Bronchial epithelial cell (primary cell): ENCODE measurements around the gene ZCCHC24. TPM values are rescaled to one million over a fixed set of nuclear protein-coding genes. Genes with fewer than 3 reads are reported as not detected.

ENCODE experiments used
- DNase-seq: peaks from one replicate; pipeline ENCODE4 v3.0.0-alpha.2; 2010; ENCODE audit warnings: low read depth
- FAIRE-seq: peaks from 2 replicates; lab custom pipeline; 2011; peaks lifted over from hg19 to GRCh38; lab: Jason Lieb, UNC
- H3K27me3 ChIP-seq: 2 replicates; pipeline ENCODE4 v1.5.1; 2011; ENCODE audit warnings: low read length; ENCODE audit not compliant: control insufficient read depth, insufficient read depth
- H3K36me3 ChIP-seq: 2 replicates; pipeline ENCODE4 v1.5.1; 2011; ENCODE audit warnings: low read length; ENCODE audit not compliant: control insufficient read depth, insufficient read depth
- H3K4me3 ChIP-seq: 2 replicates; pipeline ENCODE4 v1.5.1; 2011; ENCODE audit warnings: mild to moderate bottlenecking, low read depth, low read length, control low read depth
- CTCF ChIP-seq: IDR thresholded peaks from 2 replicates; pipeline ENCODE4 v1.5.1; 2011; ENCODE audit warnings: mild to moderate bottlenecking, moderate library complexity, low read length, control low read depth, inconsistent platforms; ENCODE audit not compliant: insufficient read depth, severe bottlenecking
- total RNA-seq: library from RNA; depleted of rRNA; stranded (reverse); fragments of >200 nt; gene quantifications from 2 replicates; pipeline ENCODE4 v1.2.1, GENCODE V29; 2014

The ZCCHC24 gene
- total RNA-seq, 1 donor from 2014 or later, result 0.53 TPM

DNA sequence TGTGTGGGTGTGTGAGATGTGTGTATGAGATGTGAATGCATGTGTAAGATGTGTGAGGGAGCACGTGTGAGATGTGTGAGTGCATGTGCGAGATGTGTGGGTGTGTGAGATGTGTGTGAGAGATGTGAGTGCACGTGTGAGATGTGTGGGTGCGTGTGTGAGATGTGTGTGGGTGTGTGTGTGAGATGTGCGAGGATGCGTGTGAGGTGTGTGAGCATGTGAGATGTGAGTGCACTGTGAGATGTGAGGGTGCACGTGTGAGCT is 67.1 kb downstream of the ZCCHC24 start:
- Histone ChIP-seq H3K27me3 (no peaks in the 10 kb centered on the region), H3K4me3 (no peak overlapping the region), H3K36me3 (no peaks in the 10 kb centered on the region)
- DNase-seq, result no peak
- no peak for FAIRE-seq
- no peak for TF ChIP-seq CTCF

DNA sequence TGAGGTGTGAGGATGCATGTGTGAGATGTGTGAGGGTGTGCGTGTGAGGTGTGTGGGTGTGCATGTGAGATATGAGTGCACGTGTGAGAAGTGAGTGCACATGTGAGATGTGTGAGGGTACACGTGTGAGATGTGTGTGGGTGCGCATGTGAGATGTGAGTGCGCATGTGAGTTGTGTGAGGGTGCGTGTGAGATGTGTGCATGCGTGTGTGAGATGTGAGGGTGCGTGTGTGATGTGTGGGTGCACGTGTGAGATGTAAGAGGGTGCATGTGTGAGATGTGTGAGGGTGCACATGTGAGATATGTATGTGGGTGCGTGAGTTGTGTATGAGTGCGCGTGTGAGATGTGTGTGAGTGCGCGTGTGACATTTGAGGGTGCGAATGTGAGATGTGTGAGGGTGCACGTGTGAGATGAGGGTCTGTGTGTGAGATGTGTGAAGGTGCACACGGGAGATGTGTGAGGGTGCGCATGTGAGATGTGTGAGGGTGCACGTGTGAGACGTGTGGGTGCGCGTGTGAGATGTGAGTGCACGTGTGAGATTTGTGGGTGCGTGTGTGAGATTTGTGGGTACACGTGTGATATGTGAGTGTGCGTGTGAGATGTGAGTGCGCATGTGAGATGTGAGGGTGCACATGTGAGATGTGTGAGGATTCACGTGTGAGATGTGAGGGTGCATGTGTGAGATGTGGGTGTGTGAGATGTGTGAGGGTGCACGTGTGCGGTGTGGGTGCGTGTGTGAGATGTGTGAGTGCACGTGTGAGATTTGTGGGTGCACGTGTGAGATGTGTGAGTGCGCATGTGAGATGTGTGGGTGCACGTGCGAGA is 67.7 kb downstream of the ZCCHC24 start:
- Histone ChIP-seq H3K4me3 (no peak overlapping the region), H3K27me3 (no peaks in the 10 kb centered on the region), H3K36me3 (no peaks in the 10 kb centered on the region)
- TF ChIP-seq CTCF, result no peak
- FAIRE-seq (peak; percentile 76), DNase-seq (no peak)

GRCh38 chr10:79376751-79377556 is 68.5 kb downstream of the ZCCHC24 start:
- H3K27me3 ChIP-seq, result no peaks in the 10 kb centered on the region
- FAIRE-seq (peak; percentile 99), DNase-seq (no peak)
- H3K36me3 ChIP-seq, result no peaks in the 10 kb centered on the region
- TF ChIP-seq CTCF, result no peak
- no peak overlapping the region for H3K4me3 ChIP-seq

DNA sequence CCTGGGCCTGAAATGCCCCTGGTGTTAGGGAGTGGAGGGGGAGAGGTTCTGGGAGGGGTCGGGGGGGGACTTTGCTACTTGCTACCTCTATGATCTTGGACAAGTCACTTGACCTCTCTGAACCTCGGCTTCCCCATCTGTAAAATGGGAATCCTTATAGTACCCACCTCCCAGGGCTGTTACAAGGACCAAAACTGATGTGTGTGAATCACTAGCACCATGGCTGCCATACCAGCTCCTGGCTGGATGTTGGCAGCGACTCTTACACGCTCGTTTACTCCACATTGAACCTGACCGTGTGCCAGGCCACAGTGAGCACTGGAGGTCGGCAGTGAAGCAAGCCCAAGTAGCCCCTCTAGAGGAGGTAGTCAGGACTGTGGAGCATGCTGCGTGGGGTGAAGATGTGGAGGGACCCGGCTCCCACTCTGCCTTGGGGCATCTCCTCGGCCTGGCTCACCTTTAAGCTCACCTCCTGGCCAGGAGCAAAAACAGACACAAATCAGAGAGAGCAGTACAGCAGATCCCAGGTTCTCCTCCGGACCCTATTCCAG is 69.3 kb downstream of the ZCCHC24 start:
- H3K4me3 ChIP-seq, result no peak overlapping the region
- H3K27me3 ChIP-seq, result no peaks in the 10 kb centered on the region
- no peak for TF ChIP-seq CTCF
- FAIRE-seq (no peak), DNase-seq (no peak)
- H3K36me3 ChIP-seq, result no peaks in the 10 kb centered on the region

DNA sequence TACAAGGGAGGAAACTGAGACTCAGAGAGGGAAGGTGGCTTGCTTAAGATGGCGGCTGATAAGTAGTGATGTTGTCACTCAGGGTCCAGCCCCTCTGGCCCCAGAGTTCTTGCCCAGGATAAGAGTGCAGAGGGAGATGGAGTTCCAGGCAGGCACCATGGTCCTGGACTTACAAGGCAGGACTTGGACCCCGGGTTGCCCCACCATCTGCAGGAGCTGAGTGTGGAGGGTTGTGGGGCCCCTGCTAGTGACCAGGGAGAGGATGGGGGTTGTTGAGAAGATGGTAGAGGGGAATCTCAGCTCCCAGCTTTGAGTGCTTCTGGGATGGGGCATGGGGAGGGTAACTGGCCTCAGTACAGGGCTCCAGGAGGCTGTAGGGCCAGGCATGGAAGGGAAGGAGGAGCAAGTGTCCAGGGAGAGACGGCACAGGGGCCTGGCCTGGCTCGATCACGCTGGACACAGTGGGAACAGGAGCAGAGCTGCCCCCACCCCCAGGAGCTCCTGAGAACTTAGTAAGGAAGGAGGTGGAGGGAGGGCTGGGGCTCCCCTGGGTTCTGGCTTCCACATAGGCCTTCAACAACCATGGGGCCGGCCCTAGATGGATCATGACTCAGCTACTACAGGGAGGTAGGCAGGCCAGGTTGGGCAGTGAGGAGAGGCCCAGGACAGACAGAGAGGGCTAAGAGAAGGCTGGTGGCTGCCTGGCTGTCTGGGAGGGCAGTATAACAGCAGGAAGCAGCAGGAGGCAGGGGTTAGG is 69.9 kb downstream of the ZCCHC24 start:
- no peaks in the 10 kb centered on the region for H3K36me3 ChIP-seq
- peak; percentile 20 for DNase-seq
- FAIRE-seq, result no peak
- TF ChIP-seq CTCF, result no peak
- no peaks in the 10 kb centered on the region for H3K27me3 ChIP-seq
- no peak overlapping the region for H3K4me3 ChIP-seq
